K562 (cell line): Measurements from ENCODE around the gene DLAT. TPM values are rescaled to one million over a fixed set of nuclear protein-coding genes. Genes with fewer than 3 reads are reported as not detected.
A peak's percentile ranks its signal among the peaks of the same experiment; 100 is the strongest.

Source experiments
- AFF4 ChIP-seq: sonication (generic); formaldehyde crosslinking; IDR thresholded peaks from 2 replicates; pipeline ENCODE4 v1.8.0; 2023; ENCODE audit warnings: mild to moderate bottlenecking, missing genetic modification reagents
- ATF1 ChIP-seq, 2 experiments: fragments of 450-650 bp in 1 of 2; IDR thresholded peaks; 2 replicates each; pipeline ENCODE4 v1.6.1; 2016; ENCODE audit warnings: missing compliant biosample characterization in 1 of 2, missing genetic modification characterization in 1 of 2
- ATF6 ChIP-seq: sonication (generic); formaldehyde crosslinking; IDR thresholded peaks from 2 replicates; pipeline ENCODE4 v1.4.0; 2020; ENCODE audit warnings: mild to moderate bottlenecking, missing genetic modification reagents
- ATF7 ChIP-seq: fragments of 450-650 bp; IDR thresholded peaks from 2 replicates; pipeline ENCODE4 v1.7.1; 2014; ENCODE audit warnings: mild to moderate bottlenecking, moderate library complexity
- BACH1 ChIP-seq: fragments of 200-800 bp; sonication (Bioruptor generic); IDR thresholded peaks from 2 replicates; pipeline ENCODE4 v1.6.1; 2016; ENCODE audit warnings: missing genetic modification characterization, missing compliant biosample characterization
- BDP1 ChIP-seq: IDR thresholded peaks from 3 replicates; pipeline ENCODE4 v1.6.1; 2011; ENCODE audit not compliant: insufficient read length, insufficient read depth
- BRF1 ChIP-seq: IDR thresholded peaks from 3 replicates; pipeline ENCODE4 v1.6.1; 2011; ENCODE audit warnings: borderline replicate concordance, mild to moderate bottlenecking; ENCODE audit not compliant: insufficient read length; ENCODE audit errors: extremely low read depth
- NEUROD1 ChIP-seq: fragments of 150-350 bp; IDR thresholded peaks from 2 replicates; pipeline ENCODE4 v1.6.1; 2014; ENCODE audit warnings: borderline replicate concordance, low read length, low read depth; ENCODE audit not compliant: partially characterized antibody
- NRF1 ChIP-seq, 2 experiments: fragments of 450-650 bp; IDR thresholded peaks in 1 of 2; conservative IDR thresholded peaks in 1 of 2; 2 replicates each; pipeline ENCODE4 v1.6.1; 2014; ENCODE audit warnings: mild to moderate bottlenecking in 2 of 2
- PHTF2 ChIP-seq: fragments of 250-450 bp; sonication (Bioruptor Pico); IDR thresholded peaks from 2 replicates; pipeline ENCODE4 v1.5.0; 2021; ENCODE audit warnings: mild to moderate bottlenecking
- SMARCA4 ChIP-seq: fragments of 450-650 bp; IDR thresholded peaks from 2 replicates; pipeline ENCODE4 v1.6.1; 2016
- TBP ChIP-seq: optimal IDR thresholded peaks from 2 replicates; pipeline ENCODE3; 2011; ENCODE audit warnings: low read depth, low read length, improper control_type of control experiment
- TRIM25 ChIP-seq: fragments of 450-650 bp; IDR thresholded peaks from 2 replicates; pipeline ENCODE4 v1.7.0; 2016; ENCODE audit warnings: borderline replicate concordance
- TSC22D4 ChIP-seq: fragments of 450-650 bp; IDR thresholded peaks from 2 replicates; pipeline ENCODE4 v1.6.1; 2016; ENCODE audit warnings: missing genetic modification characterization, missing biosample characterization, control low read depth
- ZBTB26 ChIP-seq: fragments of 450-650 bp; formaldehyde crosslinking; IDR thresholded peaks from 2 replicates; pipeline ENCODE4 v1.4.0; 2022; ENCODE audit warnings: missing genetic modification characterization
- ZNF174 ChIP-seq: fragments of 250-450 bp; sonication (Bioruptor Pico); IDR thresholded peaks from 2 replicates; pipeline ENCODE4 v1.4.0; 2020; ENCODE audit warnings: mild to moderate bottlenecking
- ZNF24 ChIP-seq: fragments of 450-650 bp; IDR thresholded peaks from 2 replicates; pipeline ENCODE4 v1.6.1; 2016
- ZNF282 ChIP-seq: sonication (generic); formaldehyde crosslinking; IDR thresholded peaks from 2 replicates; pipeline ENCODE4 v1.8.1; 2023; ENCODE audit warnings: missing genetic modification reagents
- ZNF316 ChIP-seq: fragments of 450-650 bp; IDR thresholded peaks from 2 replicates; pipeline ENCODE4 v1.6.1; 2016
- ZNF695 ChIP-seq: fragments of 450-650 bp; formaldehyde crosslinking; IDR thresholded peaks from 2 replicates; pipeline ENCODE4 v1.4.0; 2020; ENCODE audit warnings: mild to moderate bottlenecking, moderate library complexity
- ZNF717 ChIP-seq: fragments of 250-450 bp; sonication (Bioruptor Pico); IDR thresholded peaks from 2 replicates; pipeline ENCODE4 v1.5.0; 2021
- polyA plus RNA-seq, 8 experiments: library from polyadenylated mRNA; depleted of rRNA in 4 of 8; stranded (reverse) in 5 of 8; unstranded in 3 of 8; fragments of >200 nt; fragmentation: Nextera tagmentation in 2 of 8; fragmentation: Illumina TruSeq in 1 of 8; extraction: Ambion mirVana in 2 of 8; extraction: Trizol in 1 of 8; gene quantifications; 2 replicates each; pipeline versions ENCODE4 v1.2.1 to v1.2.3, GENCODE V29; 2011 to 2014; ENCODE audit warnings: inconsistent platforms in 1 of 8, missing spikeins in 1 of 8
- total RNA-seq, 7 experiments: library from RNA; depleted of rRNA in 6 of 7; stranded (reverse); fragments of >200 nt in 6 of 7; fragmentation: Illumina TruSeq in 2 of 7; extraction: Trizol in 2 of 7; gene quantifications; 2 replicates each; pipeline versions ENCODE4 v1.2.1 to v1.2.3, GENCODE V29; 2011 to 2021; ENCODE audit warnings: low replicate concordance in 1 of 7

The DLAT gene
- total and polyA plus RNA-seq, 9 of the 15 experiments (the other 6 are each of a cell fraction or from before 2014, with no cell fraction given), result 41.7 to 152 (median 105) TPM

GRCh38 chr11:112097734-112098528 is 72.7 kb downstream of the DLAT start (continued):
- TF ChIP-seq NRF1 (conservative IDR thresholded peaks at IDR 0.05 in 1 of 2, IDR thresholded peaks at IDR 0.05 in 1 of 2), result peak; percentile 64 to 70
- TF ChIP-seq ZNF695 (CRISPR knock-in tag), result no peak
- no peak for TF ChIP-seq TRIM25
- TF ChIP-seq PHTF2 (CRISPR knock-in tag), result no peak
- TF ChIP-seq ZNF24, result 0 out of 2 replicates have a peak, but pooled peaks have one; percentile 34
- no peak for TF ChIP-seq NEUROD1
- no peak for TF ChIP-seq ATF6 (CRISPR knock-in tag)
- no peak for TF ChIP-seq BDP1
- no peak for TF ChIP-seq TSC22D4 (tag)
- peak; percentile 93 for TF ChIP-seq ATF7
- TF ChIP-seq ZNF174 (CRISPR knock-in tag), result no peak
- no peak for TF ChIP-seq BACH1 (tag)
- 0 out of 2 replicates have a peak, but pooled peaks have one; percentile 23 for TF ChIP-seq ATF1 (CRISPR knock-in tag; IDR thresholded peaks at IDR 0.05)
- TF ChIP-seq ATF1 (tag; IDR thresholded peaks at IDR 0.05), result peak; percentile 93
- TF ChIP-seq ZBTB26 (CRISPR knock-in tag), result no peak
- TF ChIP-seq BRF1, result no peak
- no peak for TF ChIP-seq AFF4 (CRISPR knock-in tag)
- TF ChIP-seq ZNF282 (CRISPR knock-in tag), result no peak
- peak; percentile 78 for TF ChIP-seq SMARCA4
- TF ChIP-seq TBP, result no peak
- no peak for TF ChIP-seq ZNF316
- no peak for TF ChIP-seq ZNF717 (CRISPR knock-in tag)
